Midbrain (tissue), 1 donor: ENCODE data around the gene MSI2.

Source experiments
- DNase-seq: peaks from one replicate; lab custom pipeline; 2025; lab: John Stamatoyannopoulos, UW

MSI2 gene

GRCh38 chr17:57416369-57416768, 160.0 kb downstream of the MSI2 start:
- no peak for DNase-seq

DNA sequence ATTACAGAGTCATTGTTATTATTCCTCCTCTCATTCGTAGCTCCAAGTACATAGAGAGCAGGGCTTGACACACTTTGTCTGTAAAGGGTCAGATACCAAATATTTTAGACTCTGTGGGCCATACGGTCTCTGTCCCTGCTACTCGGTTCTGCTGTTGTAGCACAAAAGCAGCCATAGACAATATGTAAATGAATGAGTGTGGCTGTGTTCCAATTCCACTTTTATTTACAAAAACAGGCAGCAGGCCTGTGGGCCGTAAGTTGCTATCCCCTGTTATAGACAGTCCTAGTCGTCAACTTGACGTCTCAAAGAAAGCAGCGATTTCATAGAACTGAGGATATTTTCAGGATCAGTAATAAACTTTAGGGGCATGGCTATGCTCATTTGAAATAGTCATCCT, 161.6 kb downstream of the MSI2 start:
- DNase-seq: no peak

- no peak for DNase-seq
Measured at GRCh38 chr17:57418463-57419246, 162.3 kb downstream of the MSI2 start.

DNA sequence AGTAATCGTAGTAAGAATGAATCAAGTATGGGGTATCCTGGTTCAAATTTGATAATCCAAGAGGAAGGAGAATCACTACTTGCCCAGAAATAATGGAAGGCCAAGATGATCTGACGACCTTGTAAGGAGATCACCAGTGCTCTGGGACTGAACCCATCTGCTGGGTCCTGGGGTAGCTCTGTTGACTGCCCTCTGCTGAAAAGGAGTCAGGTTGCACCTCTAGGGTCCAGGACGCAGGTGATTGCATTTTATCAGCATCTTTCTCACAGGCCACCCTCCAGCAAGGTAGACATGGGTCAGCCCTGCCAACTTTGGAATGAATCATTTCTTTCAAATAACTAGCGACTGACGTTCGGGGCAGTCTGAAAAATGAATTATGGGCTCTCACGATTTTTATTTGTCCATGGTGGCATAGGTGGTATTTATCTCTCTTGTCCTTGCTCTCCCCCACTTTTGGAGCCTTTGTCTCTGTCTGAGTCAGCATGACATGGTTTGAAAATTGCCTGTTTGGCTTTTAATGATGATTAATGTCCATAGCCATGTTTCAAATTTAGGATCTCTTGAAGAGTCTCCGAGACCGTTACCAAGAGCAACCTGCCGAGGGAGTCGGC, 163.7 kb downstream of the MSI2 start:
- no peak for DNase-seq

DNA sequence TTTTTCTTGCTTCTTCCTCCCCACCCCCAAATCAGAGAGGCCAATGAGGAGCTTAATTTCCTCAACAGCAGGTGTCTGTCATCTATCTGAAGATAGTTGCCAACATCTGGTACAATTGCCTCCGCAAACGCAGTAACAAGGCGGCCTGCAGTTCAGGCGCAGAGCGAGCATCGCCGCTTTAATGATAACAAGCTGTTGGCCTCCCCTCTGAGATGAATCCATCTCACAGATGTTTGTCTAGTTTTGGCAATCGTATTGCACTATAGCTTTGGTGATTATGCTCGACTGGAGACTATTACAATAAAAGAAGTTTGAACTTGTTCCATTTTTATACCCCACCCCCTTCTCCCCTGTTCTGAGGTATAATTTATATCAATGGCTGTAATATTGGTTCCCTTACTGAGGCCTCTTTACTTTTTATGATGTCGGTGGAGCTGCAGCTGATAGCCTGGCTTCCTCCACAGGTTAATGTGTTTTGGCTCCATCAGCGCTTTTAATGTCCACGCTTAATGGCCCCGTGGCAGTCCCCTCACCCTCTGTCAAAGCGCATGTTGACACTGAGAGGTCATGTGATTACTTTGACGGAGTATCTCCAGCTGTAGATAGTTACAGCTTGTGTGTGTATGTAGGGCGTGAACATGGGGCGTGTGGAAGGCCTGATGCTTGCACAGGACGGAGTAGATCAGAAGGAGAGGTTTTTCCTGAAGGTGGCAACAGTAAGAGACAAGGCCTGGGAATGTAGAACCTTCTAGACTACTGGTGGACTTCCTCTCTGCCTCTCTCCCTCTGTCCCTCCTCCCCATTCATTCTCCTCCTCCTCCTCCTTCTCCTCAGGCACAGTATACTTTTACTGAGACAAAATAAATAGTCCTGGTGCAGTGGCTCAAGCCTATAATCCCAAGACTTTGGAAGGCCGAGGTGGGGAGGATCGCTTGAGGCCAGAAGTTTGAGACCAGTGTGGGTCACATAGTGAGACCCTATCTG, 164.7 kb downstream of the MSI2 start:
- DNase-seq: no peak

- no peak for DNase-seq
Measured at GRCh38 chr17:57422574-57423164, 166.3 kb downstream of the MSI2 start.

DNA sequence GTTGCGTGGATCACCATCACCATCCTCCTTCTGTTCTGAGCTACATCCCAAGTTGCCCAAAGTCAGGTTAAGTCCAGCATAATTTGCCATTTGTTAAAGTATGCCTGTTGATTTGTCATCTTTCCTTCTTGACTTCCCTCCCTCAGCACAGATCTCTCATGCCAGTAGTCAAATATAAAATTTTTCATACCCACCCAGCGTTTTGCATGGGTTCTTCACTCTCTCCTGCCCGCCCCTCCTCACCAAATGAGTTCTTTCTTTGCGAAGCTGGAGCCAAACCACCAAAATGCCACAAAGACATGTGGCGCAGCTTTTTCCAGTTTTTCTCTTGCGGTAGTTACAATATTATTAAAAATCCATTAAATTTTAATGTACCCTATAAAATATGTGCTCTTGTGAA, 167.2 kb downstream of the MSI2 start:
- DNase-seq: no peak

DNA sequence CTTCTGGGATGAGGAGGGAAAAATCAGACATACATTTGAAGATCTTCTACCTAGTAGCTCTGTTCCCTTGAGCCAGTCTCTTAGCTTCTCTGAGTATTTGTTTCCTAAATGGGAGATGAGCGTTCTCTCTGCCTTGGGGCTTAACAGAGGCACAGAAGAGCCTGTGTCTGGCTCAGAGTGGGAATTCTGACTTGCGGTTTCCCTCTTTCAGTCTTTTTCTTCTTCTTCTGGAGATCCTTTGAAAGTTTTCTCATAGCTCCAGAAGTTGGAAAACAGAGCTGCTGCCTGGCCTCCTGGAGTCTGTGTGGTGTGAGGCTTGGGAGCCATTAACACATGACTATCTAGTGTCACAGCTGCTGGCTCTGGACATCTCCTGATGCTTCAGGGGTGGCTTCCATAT, 167.9 kb downstream of the MSI2 start:
- no peak for DNase-seq

DNA sequence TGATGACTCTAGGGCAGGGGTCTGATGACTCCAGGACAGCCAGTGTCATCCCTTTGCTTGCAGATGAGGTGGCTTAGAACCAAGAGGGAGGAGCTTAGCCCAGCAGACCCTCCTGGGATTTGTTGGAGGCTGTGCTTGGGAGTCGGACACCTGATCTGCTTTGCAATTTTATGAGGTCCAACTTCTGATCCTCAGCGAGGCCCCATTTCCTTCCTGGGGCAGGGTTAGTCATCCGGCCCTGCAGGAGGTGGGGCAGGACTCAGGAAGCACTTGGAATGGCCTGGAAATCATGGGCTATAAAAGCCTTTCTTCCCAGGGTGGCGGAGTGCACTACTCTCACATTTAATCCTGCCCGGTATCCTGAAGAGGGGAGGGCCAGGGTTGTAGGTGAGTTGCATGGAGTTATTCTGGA, 168.5 kb downstream of the MSI2 start:
- DNase-seq: no peak

- no peak for DNase-seq
Measured at GRCh38 chr17:57425431-57425830, 169.1 kb downstream of the MSI2 start.

DNA sequence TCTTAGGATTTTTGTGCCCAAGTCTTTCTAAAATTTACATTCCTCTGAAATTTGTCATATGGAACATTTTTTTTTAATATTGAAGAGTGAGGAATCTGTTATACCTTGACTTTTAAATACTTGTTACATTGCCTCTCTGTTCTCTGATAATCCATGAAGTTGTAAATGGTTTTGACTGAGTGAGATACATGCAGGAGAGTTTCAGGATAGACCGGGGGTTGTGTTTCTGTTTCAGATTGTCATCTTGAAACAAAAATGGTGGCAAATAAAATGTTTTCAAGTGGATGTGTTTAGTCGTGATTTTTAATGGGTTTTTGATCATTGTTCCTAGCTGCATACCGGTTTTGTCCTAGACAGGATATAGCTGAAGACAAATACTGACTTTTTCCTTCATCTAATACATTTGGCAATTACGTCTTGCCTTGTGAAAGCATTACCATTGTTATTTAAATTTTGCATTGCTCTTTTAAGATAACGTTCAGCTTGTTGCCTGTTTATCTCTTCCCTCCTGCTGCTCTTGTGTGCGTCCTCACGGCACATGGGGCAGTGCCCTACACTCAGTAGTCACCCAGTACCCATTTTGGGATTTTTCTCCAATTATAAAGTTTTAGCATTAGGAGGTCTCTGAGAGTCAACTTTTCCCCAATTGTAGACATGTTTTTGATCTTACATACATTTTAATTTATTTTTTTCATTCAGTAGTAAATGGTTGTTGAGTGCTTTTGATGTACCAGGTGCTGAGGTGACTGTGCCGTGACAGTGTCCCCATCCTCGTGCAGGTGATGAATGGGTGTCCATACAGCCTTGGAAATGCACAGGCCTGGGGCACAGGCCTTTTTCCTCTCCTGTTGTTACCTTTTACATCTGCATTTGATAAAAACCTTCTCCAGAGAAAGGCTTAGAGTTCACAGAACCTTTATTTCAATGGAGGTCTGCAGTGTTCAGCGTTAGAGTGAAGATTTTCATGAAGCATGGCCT, 169.9 kb downstream of the MSI2 start:
- DNase-seq: no peak

- no peak for DNase-seq
Measured at GRCh38 chr17:57429966-57430365, 173.6 kb downstream of the MSI2 start.

DNA sequence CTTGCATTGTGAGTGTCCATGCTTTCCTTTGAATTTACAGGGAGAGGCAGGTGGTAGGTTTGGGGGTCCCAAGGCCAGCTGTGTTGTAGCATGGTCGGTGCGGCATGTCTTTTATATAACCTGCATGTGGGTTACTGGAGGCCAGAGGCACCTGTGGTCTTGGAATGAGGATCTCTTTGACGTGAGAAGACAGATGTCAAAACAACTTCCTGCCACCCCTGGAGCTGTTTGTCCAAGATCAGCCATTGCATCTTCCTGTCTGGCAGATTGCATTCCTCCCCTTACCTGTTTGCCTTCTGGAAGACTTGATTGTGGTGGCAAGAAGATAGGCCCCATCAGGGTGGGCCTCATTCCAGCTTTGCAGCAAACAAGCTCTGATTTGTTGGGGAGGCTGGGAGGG, 175.1 kb downstream of the MSI2 start:
- no peak for DNase-seq

- no peak for DNase-seq
Measured at GRCh38 chr17:57432507-57433277, 176.4 kb downstream of the MSI2 start.

- no peak for DNase-seq
Measured at GRCh38 chr17:57433452-57433851, 177.1 kb downstream of the MSI2 start.

DNA sequence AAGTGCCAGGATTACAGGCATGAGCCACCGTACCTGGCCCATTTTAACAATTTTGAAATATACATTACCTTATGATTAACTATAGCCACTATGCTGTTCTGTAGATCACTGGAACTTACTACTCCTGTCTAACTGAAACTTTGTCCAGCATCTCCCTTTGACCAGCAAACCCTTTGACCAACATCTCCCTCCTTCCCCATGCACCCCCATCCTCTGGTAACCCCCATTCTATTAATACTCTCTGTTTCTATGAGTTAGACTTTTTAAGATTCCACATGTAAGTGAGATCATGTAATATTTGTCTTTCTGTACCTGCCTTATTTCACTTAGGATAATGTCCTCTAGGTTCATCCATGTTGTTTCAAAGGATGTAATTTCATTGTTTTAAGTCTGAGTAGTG, 178.0 kb downstream of the MSI2 start:
- no peak for DNase-seq

- DNase-seq: no peak
Measured at GRCh38 chr17:57436565-57436964, 180.2 kb downstream of the MSI2 start.

DNA sequence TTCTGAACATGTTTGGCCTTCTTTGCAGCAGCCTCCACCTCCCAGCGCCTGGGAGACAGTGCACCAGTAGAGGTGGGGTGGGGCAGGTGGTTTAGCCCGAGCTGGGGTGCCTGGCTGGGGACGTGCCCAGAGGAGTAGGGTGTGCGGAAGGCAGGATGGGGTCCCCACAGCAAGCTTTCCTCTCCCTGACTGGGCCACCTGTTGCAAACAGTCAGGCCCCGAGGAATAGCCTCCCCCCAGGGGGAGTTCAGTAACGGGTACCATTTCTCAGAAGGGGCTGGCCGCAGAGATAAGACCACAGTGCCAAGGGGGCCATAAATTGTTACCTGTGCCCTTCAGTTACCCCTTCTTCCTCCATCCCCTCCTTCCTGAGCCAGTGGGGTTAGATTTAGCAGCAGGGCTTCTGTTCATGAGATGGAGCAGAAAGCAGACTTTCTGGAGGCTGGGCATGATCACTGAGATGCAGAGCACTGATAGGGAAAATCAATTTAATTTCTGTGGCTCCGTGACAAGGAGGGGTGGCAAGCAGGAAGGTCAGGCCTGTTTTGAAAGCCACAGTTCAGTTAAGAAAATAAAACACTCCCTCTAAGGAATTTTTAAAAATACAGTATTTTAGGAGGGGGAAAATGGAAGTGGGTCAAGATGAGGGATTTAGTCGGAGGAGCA, 181.9 kb downstream of the MSI2 start:
- DNase-seq: no peak

- DNase-seq: no peak
Measured at GRCh38 chr17:57439651-57440050, 183.3 kb downstream of the MSI2 start.
